AG08396 (cell line): ENCODE measurements around the gene NR2F1.

Experiments used
- DNase-seq: peaks from one replicate; pipeline ENCODE4 v3.0.0; 2012; ENCODE audit warnings: low spot score, mixed read lengths

Gene NR2F1

DNA sequence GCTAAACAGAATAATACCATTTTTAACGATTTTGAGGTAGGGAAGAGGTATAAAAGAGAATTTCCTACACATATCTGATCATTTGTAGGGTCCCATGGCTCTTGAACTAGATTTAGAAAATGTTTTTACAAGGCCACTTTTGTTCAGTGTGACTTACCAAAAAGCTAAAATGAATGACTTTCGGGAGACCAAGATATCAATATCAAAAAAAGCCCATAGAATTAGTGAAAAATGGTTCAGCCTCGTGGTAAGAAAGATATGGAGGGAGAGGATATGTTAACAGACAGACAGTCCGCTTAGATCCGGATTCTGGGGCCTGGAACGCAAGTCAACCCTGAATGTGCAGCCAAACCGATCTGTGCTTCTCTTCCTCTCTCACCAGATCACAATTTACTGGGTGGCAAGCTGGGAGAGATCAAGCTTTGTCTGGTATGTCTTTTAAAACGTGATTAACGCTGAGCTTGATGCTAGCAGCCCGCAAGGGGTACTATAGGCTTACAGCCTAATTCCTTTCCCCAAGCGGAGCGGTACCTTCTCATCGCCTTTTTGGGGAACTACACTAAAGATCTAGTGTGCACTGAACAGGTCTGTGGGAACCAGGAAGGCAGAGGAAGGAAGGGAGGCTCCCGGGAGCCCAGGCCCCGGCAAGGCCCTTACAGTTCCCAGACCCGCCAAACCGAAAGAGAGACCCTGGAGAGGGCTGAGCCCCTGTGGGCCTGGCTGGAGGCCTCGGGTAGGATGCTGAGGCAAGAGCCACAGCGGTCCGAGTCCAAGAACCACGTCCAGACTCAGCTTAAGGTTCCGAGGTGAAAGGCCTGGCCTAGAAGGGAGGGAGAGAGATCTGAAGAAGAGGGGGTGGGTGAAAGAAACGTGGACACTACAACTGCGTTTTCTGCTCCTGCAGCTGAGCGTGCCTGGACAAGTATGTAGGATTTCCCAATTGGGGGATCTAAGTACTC, 4.9 kb upstream of the NR2F1 start:
- DNase-seq = peak; percentile 31

DNA sequence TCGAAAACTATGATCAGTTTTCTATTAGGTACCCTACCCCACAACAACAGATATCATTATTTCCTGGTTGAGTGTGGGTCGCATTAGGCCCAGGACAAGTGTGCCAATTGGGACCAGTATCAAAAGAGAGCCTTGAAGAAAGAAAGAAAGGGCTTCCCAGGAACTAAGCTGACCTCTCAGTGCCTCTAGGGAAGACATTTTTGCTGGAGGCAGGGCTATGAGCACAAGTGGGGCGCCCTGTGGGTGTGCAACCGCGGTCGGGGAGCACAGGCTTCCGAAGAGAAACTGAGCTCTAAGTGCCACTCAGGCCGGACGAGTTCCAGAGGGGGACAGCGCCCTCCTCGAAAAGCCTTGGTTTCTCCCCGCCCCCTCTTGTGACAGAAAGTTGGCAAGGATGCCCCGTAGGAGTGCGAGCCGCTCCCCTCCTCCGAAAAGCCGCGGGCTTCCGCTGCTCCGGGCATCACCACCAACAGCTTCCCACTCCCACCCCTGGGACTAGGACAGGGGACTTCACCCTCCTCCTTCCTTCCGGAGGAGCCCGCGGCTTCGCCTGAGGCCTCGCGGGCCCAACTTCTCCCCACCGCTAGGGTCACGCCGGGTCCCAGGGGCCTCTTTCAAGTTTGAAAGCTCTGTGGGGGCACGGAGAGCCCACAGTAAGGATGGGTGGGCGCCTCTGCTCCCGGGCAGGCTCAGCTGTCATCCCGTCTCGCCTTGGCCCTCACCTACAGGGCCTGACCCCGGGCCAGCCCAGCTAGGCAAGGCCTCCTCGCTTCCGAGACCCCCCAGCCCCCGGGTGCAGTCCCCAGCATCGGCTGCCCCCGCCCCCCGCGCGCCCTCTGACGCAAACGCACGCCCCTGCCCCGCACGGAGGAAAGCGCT, 4.0 kb upstream of the NR2F1 start:
- DNase-seq = peak; percentile 69

- DNase-seq = no peak
Measured at GRCh38 chr5:93579692-93580062, 3.3 kb upstream of the NR2F1 start.

DNA sequence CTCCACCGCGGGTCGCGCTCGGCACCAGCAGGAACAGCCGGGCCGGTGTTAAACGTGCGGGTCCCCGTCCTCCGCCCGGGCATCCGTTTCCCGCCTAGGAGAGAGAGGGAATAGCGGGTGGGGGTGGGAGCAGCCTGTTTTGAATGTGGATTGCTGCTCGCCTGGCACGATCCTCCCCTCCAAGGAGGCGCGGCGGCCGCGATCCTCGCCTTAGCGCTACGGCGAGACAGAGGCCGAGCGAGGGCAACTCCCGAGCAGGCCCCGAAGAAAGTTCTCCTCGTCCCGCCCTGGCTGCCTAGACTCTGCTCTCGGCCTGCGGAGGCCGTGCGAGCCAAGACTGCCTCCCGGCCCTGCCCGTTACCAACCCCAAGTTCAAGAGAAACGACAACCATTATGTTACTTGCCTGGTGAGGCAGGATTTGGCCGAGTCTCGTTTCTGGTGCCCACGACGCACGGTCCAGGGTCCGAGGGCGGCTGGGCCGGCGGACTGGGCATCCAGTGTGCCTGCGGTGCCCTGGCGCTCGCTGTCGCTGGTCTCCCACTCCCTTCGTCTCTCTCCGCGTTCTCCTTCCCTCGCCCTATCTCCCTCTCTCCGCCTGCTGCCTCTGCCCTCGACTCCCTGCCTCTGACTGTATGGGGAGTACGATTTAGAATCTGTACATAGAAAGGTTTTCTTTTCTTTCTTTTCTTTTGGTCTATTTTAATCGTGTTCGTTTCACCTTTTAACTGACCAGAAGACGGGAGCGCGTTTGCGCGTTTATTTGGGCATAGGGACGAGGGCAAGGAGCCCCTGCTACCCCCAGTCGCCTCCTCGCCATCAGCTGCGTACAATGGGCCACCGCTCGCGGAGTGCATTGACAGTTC, 2.7 kb upstream of the NR2F1 start:
- DNase-seq = no peak

DNA sequence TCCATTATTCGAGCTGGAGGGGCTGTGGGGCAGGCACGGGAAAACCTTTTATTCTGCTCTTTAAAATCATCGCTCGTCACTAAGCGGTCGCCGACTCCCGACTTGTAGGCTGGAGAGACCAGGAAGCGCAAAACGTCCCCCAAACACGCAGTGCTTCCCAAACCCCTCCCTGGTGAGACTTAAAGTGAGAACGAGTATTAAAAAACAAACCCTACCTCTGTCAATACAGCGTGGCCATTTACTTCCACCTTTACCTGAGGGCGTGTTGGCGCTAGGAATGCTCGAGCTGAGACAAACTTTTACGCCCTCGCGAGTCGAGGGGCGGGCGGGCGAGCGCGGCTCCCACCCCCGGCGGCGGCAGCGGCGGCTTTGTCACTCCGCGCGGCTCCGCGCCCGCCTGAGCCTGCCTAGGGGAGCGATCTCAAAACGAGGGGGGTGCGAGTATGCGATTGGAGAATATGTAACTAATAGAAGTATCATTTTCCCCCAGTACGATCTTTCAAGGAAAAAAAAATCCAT, 2.0 kb upstream of the NR2F1 start, which contains the start of gene NR2F1-AS1:
TSS of gene NR2F1-AS1 (minus strand) at position 293 of the 519 bp plus-strand sequence.
- DNase-seq = no peak

DNA sequence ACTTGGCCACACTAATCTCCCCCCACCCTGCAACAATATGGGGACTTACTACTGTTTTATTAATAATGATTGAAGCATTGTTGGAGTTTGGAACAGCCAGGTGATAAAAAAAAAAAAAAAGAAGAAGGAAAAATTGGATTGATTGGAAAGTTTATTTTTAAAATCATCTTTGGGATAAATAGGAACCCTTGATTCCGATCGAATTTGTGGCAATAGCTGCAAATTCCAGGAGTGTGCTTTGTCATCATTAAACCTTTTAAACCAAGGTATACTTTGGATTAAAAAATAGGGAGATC, 907 bp upstream of the NR2F1 start:
- no peak for DNase-seq

DNA sequence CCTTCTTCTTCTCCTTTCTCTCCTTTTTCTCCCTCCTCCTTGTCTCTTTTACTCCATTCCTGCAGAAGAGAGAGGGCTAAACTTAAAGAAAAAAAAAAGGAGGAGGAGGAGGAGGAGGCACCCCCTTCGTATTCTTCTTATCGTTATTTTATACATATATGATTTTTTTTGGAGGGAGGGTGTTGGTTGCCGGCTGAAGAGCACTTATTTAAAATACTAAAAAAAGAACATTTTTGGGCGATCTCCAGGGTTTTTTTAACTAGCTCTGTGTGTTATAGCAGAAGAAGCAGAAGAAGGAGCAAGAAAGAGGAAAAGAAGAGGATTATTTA, 381 bp downstream of the NR2F1 start:
- DNase-seq = no peak

GRCh38 chr5:93583768-93584595, 960 bp downstream of the NR2F1 start:
- DNase-seq = no peak

- no peak for DNase-seq
Measured at GRCh38 chr5:93584596-93585040, 1.6 kb downstream of the NR2F1 start.

DNA sequence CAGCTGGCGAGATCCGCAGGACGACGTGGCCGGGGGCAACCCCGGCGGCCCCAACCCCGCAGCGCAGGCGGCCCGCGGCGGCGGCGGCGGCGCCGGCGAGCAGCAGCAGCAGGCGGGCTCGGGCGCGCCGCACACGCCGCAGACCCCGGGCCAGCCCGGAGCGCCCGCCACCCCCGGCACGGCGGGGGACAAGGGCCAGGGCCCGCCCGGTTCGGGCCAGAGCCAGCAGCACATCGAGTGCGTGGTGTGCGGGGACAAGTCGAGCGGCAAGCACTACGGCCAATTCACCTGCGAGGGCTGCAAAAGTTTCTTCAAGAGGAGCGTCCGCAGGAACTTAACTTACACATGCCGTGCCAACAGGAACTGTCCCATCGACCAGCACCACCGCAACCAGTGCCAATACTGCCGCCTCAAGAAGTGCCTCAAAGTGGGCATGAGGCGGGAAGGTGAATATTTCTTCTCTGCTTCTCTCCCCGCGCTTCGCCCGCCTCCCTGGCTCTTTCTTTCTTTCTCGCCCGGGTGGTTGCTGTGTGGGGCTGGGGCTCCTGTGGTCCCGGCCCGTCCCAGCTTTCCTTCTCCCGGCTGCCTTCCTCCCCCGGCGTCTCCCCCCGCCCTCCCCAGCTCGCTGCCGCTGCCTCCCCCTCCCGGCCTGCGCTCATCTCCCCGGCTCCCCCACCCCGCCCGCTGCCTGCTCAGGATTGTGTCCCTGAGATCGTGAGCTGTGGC, 2.2 kb downstream of the NR2F1 start:
- no peak for DNase-seq

- DNase-seq = no peak
Measured at GRCh38 chr5:93585767-93586385, 2.9 kb downstream of the NR2F1 start.

- DNase-seq = no peak
Measured at GRCh38 chr5:93586736-93587596, 3.9 kb downstream of the NR2F1 start.

DNA sequence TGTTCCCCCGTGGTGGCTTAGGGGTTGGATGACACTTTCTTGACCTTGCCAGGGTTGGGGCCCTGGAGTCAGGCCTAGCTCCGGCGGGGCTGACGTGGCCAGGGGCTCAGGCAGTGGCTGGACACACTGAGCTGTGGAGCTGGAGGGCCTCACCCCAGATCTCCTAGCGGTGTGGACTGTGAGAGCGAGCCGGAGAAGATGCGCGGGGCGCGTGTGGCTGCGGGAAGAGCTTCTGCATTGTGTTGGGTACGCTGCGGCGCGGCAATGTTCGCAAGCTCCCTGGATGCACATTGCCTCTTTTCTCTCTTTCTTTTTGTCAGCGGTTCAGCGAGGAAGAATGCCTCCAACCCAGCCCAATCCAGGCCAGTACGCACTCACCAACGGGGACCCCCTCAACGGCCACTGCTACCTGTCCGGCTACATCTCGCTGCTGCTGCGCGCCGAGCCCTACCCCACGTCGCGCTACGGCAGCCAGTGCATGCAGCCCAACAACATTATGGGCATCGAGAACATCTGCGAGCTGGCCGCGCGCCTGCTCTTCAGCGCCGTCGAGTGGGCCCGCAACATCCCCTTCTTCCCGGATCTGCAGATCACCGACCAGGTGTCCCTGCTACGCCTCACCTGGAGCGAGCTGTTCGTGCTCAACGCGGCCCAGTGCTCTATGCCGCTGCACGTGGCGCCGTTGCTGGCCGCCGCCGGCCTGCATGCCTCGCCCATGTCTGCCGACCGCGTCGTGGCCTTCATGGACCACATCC, 4.8 kb downstream of the NR2F1 start:
- DNase-seq = no peak

DNA sequence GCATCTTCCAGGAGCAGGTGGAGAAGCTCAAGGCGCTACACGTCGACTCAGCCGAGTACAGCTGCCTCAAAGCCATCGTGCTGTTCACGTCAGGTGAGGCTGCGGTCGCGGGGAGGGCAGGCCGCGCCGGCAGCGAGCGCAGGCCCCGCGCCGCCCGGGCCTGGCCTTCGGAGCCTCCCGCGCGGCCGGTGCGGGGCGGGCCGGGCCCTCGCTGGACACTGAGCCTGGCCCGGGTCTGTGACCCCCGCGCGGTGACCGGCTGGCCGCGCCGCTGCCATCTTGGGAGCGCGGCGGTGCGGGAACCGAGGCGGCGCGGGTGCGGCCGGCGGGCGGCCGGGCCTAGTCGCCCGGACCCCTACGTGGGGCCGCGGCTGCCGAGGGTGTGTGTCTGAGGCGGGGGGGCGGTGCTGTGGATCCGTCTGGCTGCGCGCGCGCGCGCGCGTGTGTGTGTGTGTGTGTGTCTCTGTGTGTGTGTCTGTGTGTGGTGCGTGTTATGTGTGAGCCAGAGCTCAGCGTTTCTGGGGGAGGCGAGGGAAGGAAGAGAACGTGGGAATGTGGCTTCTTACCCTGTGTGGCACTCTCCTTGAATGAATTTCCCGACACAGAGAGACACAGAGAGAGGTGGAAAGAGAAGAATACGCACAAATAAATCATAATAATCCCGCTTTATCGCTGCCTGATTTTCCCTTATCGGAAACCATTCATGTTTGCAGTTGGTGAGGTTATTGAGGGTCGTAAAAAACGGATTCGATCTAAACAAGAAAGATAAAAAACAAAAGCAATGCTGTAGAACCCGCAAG, 5.5 kb downstream of the NR2F1 start:
- no peak for DNase-seq

- no peak for DNase-seq
Measured at GRCh38 chr5:93589152-93589828, 6.3 kb downstream of the NR2F1 start.

DNA sequence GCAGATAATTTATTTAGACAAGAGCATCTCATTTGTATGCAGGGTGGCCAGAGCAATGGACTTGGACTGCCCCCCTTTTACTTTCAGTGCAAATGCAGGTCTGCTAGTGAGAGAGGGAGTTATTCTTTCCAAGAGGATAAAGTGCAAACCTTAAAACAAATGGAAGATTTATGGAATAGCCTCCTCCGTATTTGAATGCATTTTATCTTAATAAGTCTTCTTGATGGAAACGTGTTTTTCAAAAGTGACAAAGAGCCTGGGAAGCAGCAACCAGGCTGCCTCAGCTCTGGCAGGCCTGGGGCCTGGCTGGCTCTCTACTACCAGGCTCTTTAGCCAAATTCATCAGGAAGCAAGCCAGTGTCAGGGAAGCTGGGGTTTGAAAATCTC, 6.8 kb downstream of the NR2F1 start:
- DNase-seq = no peak

GRCh38 chr5:93590493-93590892, 7.5 kb downstream of the NR2F1 start:
- no peak for DNase-seq
